Measurements from ENCODE around the gene JCHAIN. TPM values are rescaled to one million over a fixed set of nuclear protein-coding genes. Genes with fewer than 3 reads are reported as not detected.

Gene JCHAIN
- total RNA-seq, 1 donor from 2014 or later, result not detected

DNA sequence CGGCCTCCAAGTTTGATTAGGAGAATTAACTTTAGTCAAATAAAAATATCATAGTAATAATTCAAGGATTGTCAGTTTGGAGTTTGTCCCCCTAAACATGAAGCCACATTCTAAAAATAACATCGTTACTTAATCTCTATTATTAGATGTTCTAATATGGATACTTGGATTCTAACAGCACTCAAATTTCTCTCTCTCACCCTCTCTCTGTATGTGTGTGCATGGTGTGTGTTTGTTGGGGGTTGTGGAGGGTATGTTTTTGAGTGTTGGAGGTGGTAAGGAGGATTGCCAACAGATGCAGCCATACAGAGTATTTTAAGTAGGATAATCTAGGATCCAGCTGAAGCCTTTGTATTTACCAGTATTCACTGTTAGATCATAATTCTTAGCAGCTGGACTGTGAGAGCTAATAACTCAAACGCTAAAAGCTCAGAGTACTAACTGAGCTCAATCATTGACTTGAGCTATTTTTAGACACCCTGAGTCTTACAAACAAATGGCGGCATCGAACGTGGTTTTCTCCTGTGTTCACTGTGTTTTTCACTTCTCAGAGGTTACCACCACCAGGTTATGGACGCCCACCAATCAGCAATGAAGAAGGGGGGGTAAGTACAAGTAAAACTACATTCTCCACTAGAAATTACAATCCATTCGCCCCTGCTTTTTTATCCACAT is 28.9 kb downstream of the JCHAIN start:
- peak overlapping the region; percentile 43 for H3K4me3 ChIP-seq (ENCODE audit: low read depth, low read length)
- DNase-seq (ENCODE audit: low read depth), result peak; percentile 50
- no peak for TF ChIP-seq CTCF (conservative IDR thresholded peaks at IDR 0.05; ENCODE audit: low read depth, low read length)

- no peak for TF ChIP-seq CTCF (conservative IDR thresholded peaks at IDR 0.05; ENCODE audit: low read depth, low read length)
- no peak overlapping the region for H3K4me3 ChIP-seq (ENCODE audit: low read depth, low read length)
- no peak for DNase-seq (ENCODE audit: low read depth)
Measured at GRCh38 chr4:70634482-70634881, 31.8 kb downstream of the JCHAIN start.

GRCh38 chr4:70632028-70632427 is 34.3 kb downstream of the JCHAIN start:
- H3K4me3 ChIP-seq (ENCODE audit: low read depth, low read length), result no peak overlapping the region
- no peak for TF ChIP-seq CTCF (conservative IDR thresholded peaks at IDR 0.05; ENCODE audit: low read depth, low read length)
- DNase-seq (ENCODE audit: low read depth), result peak; percentile 52

DNA sequence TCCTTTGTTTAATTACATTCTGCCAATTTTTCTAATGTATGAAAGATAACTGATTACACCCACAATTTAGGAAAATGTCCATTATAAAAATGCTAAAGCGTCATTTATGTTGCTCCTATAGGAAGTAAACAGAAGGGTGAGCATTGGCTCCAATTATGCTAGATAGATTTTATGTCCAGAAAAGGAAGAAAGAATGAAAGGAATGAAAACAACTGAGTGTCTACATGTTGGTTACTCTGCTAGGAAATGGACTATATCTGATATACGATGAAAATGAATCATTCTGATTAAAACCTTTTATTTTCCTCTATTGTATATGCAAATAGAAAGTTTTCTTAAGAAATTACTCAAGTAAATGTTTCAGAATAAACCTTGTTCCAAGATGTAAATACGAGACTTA is 36.1 kb downstream of the JCHAIN start:
- no peak for DNase-seq (ENCODE audit: low read depth)
- H3K4me3 ChIP-seq (ENCODE audit: low read depth, low read length), result no peak overlapping the region
- no peak for TF ChIP-seq CTCF (conservative IDR thresholded peaks at IDR 0.05; ENCODE audit: low read depth, low read length)

DNA sequence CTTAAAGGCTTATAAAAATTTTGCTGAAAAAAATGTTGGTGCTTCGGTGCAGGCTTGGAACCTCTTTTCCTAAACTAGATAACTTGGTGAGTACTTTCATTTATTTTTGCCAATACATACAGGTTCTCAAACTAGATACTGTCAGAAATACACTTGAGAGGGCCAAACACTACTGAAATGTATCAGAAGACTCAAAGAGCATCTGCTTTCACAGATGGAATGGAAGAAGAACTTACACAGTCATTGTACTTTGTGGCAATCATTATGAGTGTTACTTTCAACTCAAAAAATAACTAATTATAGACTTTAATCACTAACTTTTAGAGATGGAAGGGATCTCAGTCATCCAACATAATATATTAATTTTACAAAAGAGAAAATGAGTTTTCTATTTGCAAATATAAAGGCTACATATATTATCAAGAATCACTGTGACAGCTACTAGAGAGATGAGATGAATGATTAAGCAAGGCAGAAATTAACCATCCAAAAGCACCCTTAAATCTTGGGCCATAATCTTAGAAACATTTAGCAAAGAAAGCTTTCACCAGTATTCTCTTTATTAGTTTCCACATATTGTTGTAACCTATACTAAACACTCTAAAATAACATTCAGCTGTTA is 36.7 kb downstream of the JCHAIN start:
- no peak for DNase-seq (ENCODE audit: low read depth)
- no peak overlapping the region for H3K4me3 ChIP-seq (ENCODE audit: low read depth, low read length)
- TF ChIP-seq CTCF (conservative IDR thresholded peaks at IDR 0.05; ENCODE audit: low read depth, low read length), result no peak

GRCh38 chr4:70628444-70628843 is 37.9 kb downstream of the JCHAIN start, which contains the start of gene ENAM:
TSS of gene ENAM (plus strand) at chr4:70628744. CDS start at chr4:70629501, 757 bp downstream.
- H3K4me3 ChIP-seq (ENCODE audit: low read depth, low read length), result no peak within 1 kb of the TSS
- no peak for DNase-seq (ENCODE audit: low read depth)
- TF ChIP-seq CTCF (conservative IDR thresholded peaks at IDR 0.05; ENCODE audit: low read depth, low read length), result no peak

DNA sequence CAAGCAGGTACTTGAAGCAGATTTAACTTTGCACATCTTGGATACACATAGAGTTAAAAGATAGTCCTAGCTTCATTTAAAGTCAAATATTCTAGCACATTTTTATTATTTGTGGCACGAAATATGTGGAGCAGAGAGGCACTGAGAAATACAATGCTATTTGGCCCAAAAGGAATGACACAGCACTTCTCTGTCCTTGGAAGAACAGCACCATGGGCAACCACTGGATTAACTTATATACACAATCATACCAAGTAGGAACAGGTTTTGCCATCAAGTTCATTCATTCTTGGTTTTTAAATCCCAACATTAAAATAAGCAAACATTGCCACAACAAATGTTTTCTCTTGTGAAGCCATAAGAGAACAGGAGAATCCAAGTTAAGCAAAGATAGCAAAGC is 38.7 kb downstream of the JCHAIN start:
- no peak for TF ChIP-seq CTCF (conservative IDR thresholded peaks at IDR 0.05; ENCODE audit: low read depth, low read length)
- no peak overlapping the region for H3K4me3 ChIP-seq (ENCODE audit: low read depth, low read length)
- no peak for DNase-seq (ENCODE audit: low read depth)

All from epithelial cell of proximal tubule (primary cell).